ENCODE results near the gene MCTP1. TPM values are rescaled to one million over a fixed set of nuclear protein-coding genes. Genes with fewer than 3 reads are reported as not detected.

Gene MCTP1
- total and polyA plus RNA-seq, 2 experiments from 2014 or later: 1.3 to 5.7 TPM

GRCh38 chr5:95072281-95072680 lies 212.6 kb downstream of the MCTP1 start:
- no peaks in the 10 kb centered on the region for H3K9me3 ChIP-seq (ENCODE audit: low read depth)
- TF ChIP-seq CTCF (IDR thresholded peaks at IDR 0.05; ENCODE audit: poor library complexity) (no peak), EZH2 (IDR thresholded peaks at IDR 0.05; ENCODE audit: borderline replicate concordance) (no peak), EZH2phosphoT487 (IDR thresholded peaks at IDR 0.05; ENCODE audit: low read depth, severe bottlenecking, unreplicated experiment) (no peak)
- no peaks in the 10 kb centered on the region for H3K4me1 ChIP-seq (ENCODE audit: insufficient read depth)
- H3K36me3 ChIP-seq (replicated peaks; ENCODE audit: insufficient read depth, low read depth): no peaks in the 10 kb centered on the region
- no peak overlapping the region for H3K4me2 ChIP-seq
- no peak overlapping the region for H3K4me3 ChIP-seq
- H4K20me1 ChIP-seq (ENCODE audit: insufficient read depth, poor library complexity, severe bottlenecking): no peaks in the 10 kb centered on the region
- H3K27ac ChIP-seq: no peak overlapping the region
- no peak overlapping the region for H2AFZ ChIP-seq
- H3K27me3 ChIP-seq: no peaks in the 10 kb centered on the region
- no peaks in the 10 kb centered on the region for H3K9me2 ChIP-seq (replicated peaks; ENCODE audit: insufficient read depth)
- no peak for DNase-seq (ENCODE audit: low spot score)
- no peaks in the 10 kb centered on the region for H3K79me2 ChIP-seq

- no peak overlapping the region for H3K27ac ChIP-seq
- TF ChIP-seq EZH2phosphoT487 (IDR thresholded peaks at IDR 0.05; ENCODE audit: low read depth, severe bottlenecking, unreplicated experiment) (no peak), CTCF (IDR thresholded peaks at IDR 0.05; ENCODE audit: poor library complexity) (no peak), EZH2 (IDR thresholded peaks at IDR 0.05; ENCODE audit: borderline replicate concordance) (no peak)
- H3K4me1 ChIP-seq (ENCODE audit: insufficient read depth): no peaks in the 10 kb centered on the region
- H3K27me3 ChIP-seq: no peaks in the 10 kb centered on the region
- H3K9me2 ChIP-seq (replicated peaks; ENCODE audit: insufficient read depth): no peaks in the 10 kb centered on the region
- no peaks in the 10 kb centered on the region for H3K79me2 ChIP-seq
- H3K4me2 ChIP-seq: no peak overlapping the region
- no peak overlapping the region for H3K4me3 ChIP-seq
- DNase-seq (ENCODE audit: low spot score): no peak
- H3K36me3 ChIP-seq (replicated peaks; ENCODE audit: insufficient read depth, low read depth): no peaks in the 10 kb centered on the region
- 92% methylated on average over 5 of the region's 5 CpGs for WGBS (ENCODE audit: low lambda C conversion rate, missing lambda C conversion rate)
- no peaks in the 10 kb centered on the region for H4K20me1 ChIP-seq (ENCODE audit: insufficient read depth, poor library complexity, severe bottlenecking)
- no peaks in the 10 kb centered on the region for H3K9me3 ChIP-seq (ENCODE audit: low read depth)
- no peak overlapping the region for H2AFZ ChIP-seq
Observed at GRCh38 chr5:95070866-95071265, 214.0 kb downstream of the MCTP1 start.

GRCh38 chr5:95070453-95070852 lies 214.4 kb downstream of the MCTP1 start:
- no peaks in the 10 kb centered on the region for H3K4me1 ChIP-seq (ENCODE audit: insufficient read depth)
- no peaks in the 10 kb centered on the region for H3K27me3 ChIP-seq
- no peak overlapping the region for H3K27ac ChIP-seq
- H3K79me2 ChIP-seq: no peaks in the 10 kb centered on the region
- H4K20me1 ChIP-seq (ENCODE audit: insufficient read depth, poor library complexity, severe bottlenecking): no peaks in the 10 kb centered on the region
- no peak overlapping the region for H2AFZ ChIP-seq
- TF ChIP-seq CTCF (IDR thresholded peaks at IDR 0.05; ENCODE audit: poor library complexity) (no peak), EZH2phosphoT487 (IDR thresholded peaks at IDR 0.05; ENCODE audit: low read depth, severe bottlenecking, unreplicated experiment) (no peak), EZH2 (IDR thresholded peaks at IDR 0.05; ENCODE audit: borderline replicate concordance) (no peak)
- H3K9me3 ChIP-seq (ENCODE audit: low read depth): no peaks in the 10 kb centered on the region
- WGBS (ENCODE audit: low lambda C conversion rate, missing lambda C conversion rate): 100% methylated on average over 2 of the region's 2 CpGs
- H3K36me3 ChIP-seq (replicated peaks; ENCODE audit: insufficient read depth, low read depth): no peaks in the 10 kb centered on the region
- no peak overlapping the region for H3K4me3 ChIP-seq
- no peak overlapping the region for H3K4me2 ChIP-seq
- H3K9me2 ChIP-seq (replicated peaks; ENCODE audit: insufficient read depth): no peaks in the 10 kb centered on the region
- no peak for DNase-seq (ENCODE audit: low spot score)

- no peaks in the 10 kb centered on the region for H3K27me3 ChIP-seq
- no peak overlapping the region for H3K4me2 ChIP-seq
- H4K20me1 ChIP-seq (ENCODE audit: insufficient read depth, poor library complexity, severe bottlenecking): no peaks in the 10 kb centered on the region
- H3K79me2 ChIP-seq: no peaks in the 10 kb centered on the region
- H3K36me3 ChIP-seq (replicated peaks; ENCODE audit: insufficient read depth, low read depth): no peaks in the 10 kb centered on the region
- no peaks in the 10 kb centered on the region for H3K4me1 ChIP-seq (ENCODE audit: insufficient read depth)
- 88% methylated on average over 5 of the region's 5 CpGs for WGBS (ENCODE audit: low lambda C conversion rate, missing lambda C conversion rate)
- no peaks in the 10 kb centered on the region for H3K9me2 ChIP-seq (replicated peaks; ENCODE audit: insufficient read depth)
- H3K4me3 ChIP-seq: no peak overlapping the region
- no peak overlapping the region for H2AFZ ChIP-seq
- no peak for TF ChIP-seq EZH2 (IDR thresholded peaks at IDR 0.05; ENCODE audit: borderline replicate concordance)
- TF ChIP-seq EZH2phosphoT487 (IDR thresholded peaks at IDR 0.05; ENCODE audit: low read depth, severe bottlenecking, unreplicated experiment): no peak
- TF ChIP-seq CTCF (IDR thresholded peaks at IDR 0.05; ENCODE audit: poor library complexity): no peak
- no peak for DNase-seq (ENCODE audit: low spot score)
- no peaks in the 10 kb centered on the region for H3K9me3 ChIP-seq (ENCODE audit: low read depth)
- H3K27ac ChIP-seq: no peak overlapping the region
Observed at GRCh38 chr5:95069948-95070347, 214.9 kb downstream of the MCTP1 start.

Measured in hepatocyte (in vitro differentiated cells).